H9 (cell line): ENCODE measurements around the gene PTTG1IP. TPM values are rescaled to one million over a fixed set of nuclear protein-coding genes. Genes with fewer than 3 reads are reported as not detected.

Source experiments
- DNase-seq: peaks from one replicate; pipeline ENCODE4 v3.0.0-alpha.2; 2017
- H2AFZ ChIP-seq: one replicate; pipeline ENCODE4 v1.6.1; 2013; ENCODE audit warnings: mild to moderate bottlenecking, low read length, control low read depth, moderate library complexity
- H2AK5ac ChIP-seq: 2 replicates; pipeline ENCODE4 v1.6.1; 2013; ENCODE audit warnings: low read length, control low read depth, mixed read lengths; ENCODE audit not compliant: insufficient read length
- H2BK120ac ChIP-seq: one replicate; pipeline ENCODE4 v1.6.1; 2013; ENCODE audit warnings: low read depth, mild to moderate bottlenecking, low read length, control low read depth, inconsistent platforms; ENCODE audit not compliant: poor library complexity, severe bottlenecking
- H2BK12ac ChIP-seq: 2 replicates; pipeline ENCODE4 v1.6.1; 2013; ENCODE audit warnings: low read length, control low read depth, mixed read lengths, low read depth; ENCODE audit not compliant: insufficient read length
- H2BK15ac ChIP-seq: 2 replicates; pipeline ENCODE4 v1.6.1; 2013; ENCODE audit warnings: low read depth, low read length, control low read depth
- H2BK20ac ChIP-seq: one replicate; pipeline ENCODE4 v1.6.1; 2013; ENCODE audit warnings: low read depth, mild to moderate bottlenecking, low read length, control low read depth, inconsistent platforms; ENCODE audit not compliant: poor library complexity, severe bottlenecking
- H2BK5ac ChIP-seq: 2 replicates; pipeline ENCODE4 v1.6.1; 2013; ENCODE audit warnings: low read length, control low read depth, mixed read lengths; ENCODE audit not compliant: insufficient read length
- H3K14ac ChIP-seq: 2 replicates; pipeline ENCODE4 v1.6.1; 2013; ENCODE audit warnings: low read length, control low read depth; ENCODE audit not compliant: insufficient read depth
- H3K18ac ChIP-seq: 2 replicates; pipeline ENCODE4 v1.6.1; 2013; ENCODE audit warnings: low read depth, mild to moderate bottlenecking, mixed read lengths, low read length, control low read depth; ENCODE audit not compliant: insufficient read length
- H3K23ac ChIP-seq: 2 replicates; pipeline ENCODE4 v1.6.1; 2013; ENCODE audit warnings: low read length, control low read depth, mixed read lengths, low read depth; ENCODE audit not compliant: insufficient read length
- H3K23me2 ChIP-seq: 2 replicates; pipeline ENCODE4 v1.6.1; 2013; ENCODE audit warnings: low read depth, mild to moderate bottlenecking, mixed read lengths, low read length, control low read depth; ENCODE audit not compliant: insufficient read length, poor library complexity, severe bottlenecking
- H3K27ac ChIP-seq: 2 replicates; pipeline ENCODE4 v1.5.1; 2013; ENCODE audit warnings: low read length, control low read depth, mixed read lengths, low read depth; ENCODE audit not compliant: insufficient read length
- H3K27me3 ChIP-seq: 2 replicates; pipeline ENCODE4 v1.6.1; 2013; ENCODE audit warnings: low read length, control low read depth, inconsistent platforms; ENCODE audit not compliant: insufficient read depth
- H3K4ac ChIP-seq: 2 replicates; pipeline ENCODE4 v1.6.1; 2013; ENCODE audit warnings: low read depth, mild to moderate bottlenecking, control low read depth, inconsistent platforms, low read length, moderate library complexity
- H3K4me1 ChIP-seq: 2 replicates; pipeline ENCODE4 v1.6.1; 2013; ENCODE audit warnings: low read length, control low read depth, inconsistent platforms; ENCODE audit not compliant: insufficient read depth
- H3K4me2 ChIP-seq: 2 replicates; pipeline ENCODE4 v1.6.1; 2013; ENCODE audit warnings: low read length, control low read depth, mixed read lengths; ENCODE audit not compliant: insufficient read length, insufficient read depth
- H3K56ac ChIP-seq: 2 replicates; pipeline ENCODE4 v1.6.1; 2013; ENCODE audit warnings: low read depth, mild to moderate bottlenecking, mixed read lengths, low read length, control low read depth; ENCODE audit not compliant: insufficient read length
- H3K79me1 ChIP-seq: 2 replicates; pipeline ENCODE4 v1.6.1; 2013; ENCODE audit warnings: low read depth, mild to moderate bottlenecking, moderate library complexity, low read length, control low read depth, inconsistent platforms; ENCODE audit not compliant: insufficient read depth, poor library complexity, severe bottlenecking
- H3K79me2 ChIP-seq: 2 replicates; pipeline ENCODE4 v1.6.1; 2013; ENCODE audit warnings: low read length, control low read depth, inconsistent platforms; ENCODE audit not compliant: insufficient read depth
- H3K9ac ChIP-seq: 2 replicates; pipeline ENCODE4 v1.6.1; 2013; ENCODE audit warnings: low read length, control low read depth, mixed read lengths; ENCODE audit not compliant: insufficient read length; ENCODE audit errors: extremely low read depth
- H3K9me3 ChIP-seq: one replicate; pipeline ENCODE4 v1.6.1; 2013; ENCODE audit warnings: low read depth, low read length, inconsistent platforms; ENCODE audit not compliant: control insufficient read depth
- H3T11ph ChIP-seq: one replicate; pipeline ENCODE4 v1.6.1; 2013; ENCODE audit warnings: mild to moderate bottlenecking, low read length, control low read depth, inconsistent platforms
- H4K20me1 ChIP-seq: one replicate; pipeline ENCODE4 v1.6.1; 2013; ENCODE audit not compliant: control insufficient read depth, insufficient read length, insufficient read depth
- H4K5ac ChIP-seq: 2 replicates; pipeline ENCODE4 v1.6.1; 2013; ENCODE audit warnings: low read depth, mild to moderate bottlenecking, mixed read lengths, low read length, control low read depth; ENCODE audit not compliant: insufficient read length
- H4K8ac ChIP-seq: replicated peaks from 2 replicates; pipeline ENCODE4 v1.6.1; 2013; ENCODE audit warnings: low read length, control low read depth, mixed read lengths, low read depth; ENCODE audit not compliant: insufficient read length
- H4K91ac ChIP-seq: 2 replicates; pipeline ENCODE4 v1.6.1; 2013; ENCODE audit warnings: low read depth, mild to moderate bottlenecking, moderate library complexity, mixed read lengths, low read length, control low read depth; ENCODE audit not compliant: insufficient read length
- H3K27ac Mint-ChIP-seq, 3 experiments: 2 replicates in 2 of 3; 3 replicates in 1 of 3; pipeline ENCODE4 v1.8.0; 2020 to 2021; ENCODE audit warnings: mixed read lengths in 3 of 3, mild to moderate bottlenecking in 1 of 3, moderate library complexity in 1 of 3
- H3K27me3 Mint-ChIP-seq: 2 replicates; pipeline ENCODE4 v1.8.0; 2021; ENCODE audit warnings: low read depth, mild to moderate bottlenecking, moderate library complexity, mixed read lengths
- H3K36me3 Mint-ChIP-seq, 3 experiments: 2 replicates in 2 of 3; 3 replicates in 1 of 3; pipeline ENCODE4 v1.8.0; 2020 to 2021; ENCODE audit warnings: low read depth in 3 of 3, mixed read lengths in 3 of 3; ENCODE audit not compliant: insufficient read depth in 1 of 3
- H3K4me1 Mint-ChIP-seq, 2 experiments: 2 replicates each; pipeline ENCODE4 v1.8.0; 2020; ENCODE audit warnings: mixed read lengths in 2 of 2
- H3K4me3 Mint-ChIP-seq, 2 experiments: 2 replicates in 1 of 2; 3 replicates in 1 of 2; pipeline ENCODE4 v1.8.0; 2020 to 2021; ENCODE audit warnings: mild to moderate bottlenecking in 2 of 2, mixed read lengths in 2 of 2, moderate library complexity in 1 of 2
- H3K9me3 Mint-ChIP-seq, 2 experiments: 2 replicates in 1 of 2; 3 replicates in 1 of 2; pipeline ENCODE4 v1.8.0; 2020; ENCODE audit warnings: mild to moderate bottlenecking in 2 of 2, mixed read lengths in 2 of 2, moderate library complexity in 1 of 2
- CTCF ChIP-seq: fragments of 200-600 bp; sonication (generic); conservative IDR thresholded peaks from 3 replicates; pipeline ENCODE4 v1.8.0; 2021; ENCODE audit warnings: antibody characterized with exemption, mild to moderate bottlenecking
- WGBS: extraction: QIAGEN DNeasy Blood & Tissue Kit; methylation state at CpG from one replicate; pipeline ENCODE4 v1.1.7; 2013; ENCODE audit warnings: missing lambda C conversion rate, low lambda C conversion rate, mixed read lengths; ENCODE audit not compliant: insufficient read length; ENCODE audit errors: extremely low coverage; 5-methylcytosine and 5-hydroxymethylcytosine counted together
- total RNA-seq: library from RNA; stranded (reverse); gene quantifications from 2 replicates; pipeline ENCODE4 v1.2.1, GENCODE V29; 2021

Gene PTTG1IP
- total RNA-seq, 1 experiment from 2014 or later = 107 TPM

GRCh38 chr21:44914176-44914874 is 40.8 kb upstream of the PTTG1IP start:
- H2AFZ ChIP-seq = no peak overlapping the region
- no peaks in the 10 kb centered on the region for H3K36me3 Mint-ChIP-seq
- peaks cover 0 to 4% of the 10 kb centered on the region in 2 experiments; a peak in 1 of 5 replicates for H3K9me3 Mint-ChIP-seq
- no peak overlapping the region for H4K5ac ChIP-seq
- H2BK12ac ChIP-seq = no peak overlapping the region
- H3K27ac Mint-ChIP-seq = no peak overlapping the region
- no peaks in the 10 kb centered on the region for H3K4me1 ChIP-seq
- no peak overlapping the region for H2BK15ac ChIP-seq
- H3K23ac ChIP-seq = no peak overlapping the region
- no peaks in the 10 kb centered on the region; a peak in 1 of 4 replicates for H3K4me1 Mint-ChIP-seq
- H3K4me2 ChIP-seq = no peak overlapping the region
- H3K79me2 ChIP-seq = no peaks in the 10 kb centered on the region
- no peak for TF ChIP-seq CTCF
- H3K4me3 Mint-ChIP-seq = no peak overlapping the region
- H2BK20ac ChIP-seq = no peak overlapping the region
- H3K27me3 Mint-ChIP-seq = peaks cover 27% of the 10 kb centered on the region
- no peaks in the 10 kb centered on the region for H3K9me3 ChIP-seq
- no peaks in the 10 kb centered on the region for H3K79me1 ChIP-seq
- WGBS = no CpG with 5 or more reads among the region's 18 CpGs
- H3K23me2 ChIP-seq = no peaks in the 10 kb centered on the region
- H3K18ac ChIP-seq = no peak overlapping the region
- no peak overlapping the region for H3K9ac ChIP-seq
- H3K4ac ChIP-seq = no peak overlapping the region
- H3K27ac ChIP-seq = no peak overlapping the region
- H2AK5ac ChIP-seq = no peak overlapping the region
- no peak overlapping the region for H4K91ac ChIP-seq
- H2BK120ac ChIP-seq = no peak overlapping the region
- H3K56ac ChIP-seq = no peak overlapping the region
- no peak for DNase-seq
- H3T11ph ChIP-seq = no peak overlapping the region
- H4K20me1 ChIP-seq = no peaks in the 10 kb centered on the region
- H3K14ac ChIP-seq = no peak overlapping the region
- no peak overlapping the region for H4K8ac ChIP-seq
- H2BK5ac ChIP-seq = no peak overlapping the region
- H3K27me3 ChIP-seq = peaks cover 10% of the 10 kb centered on the region; the same call in 1 of the 2 replicates
